ENCODE results near the gene UBFD1. TPM values are rescaled to one million over a fixed set of nuclear protein-coding genes. Genes with fewer than 3 reads are reported as not detected.

Gene UBFD1
- total and polyA plus RNA-seq, 2 of the 8 experiments (the other 6 are each of a cell fraction or from before 2014, with no cell fraction given): 66.3 to 106 TPM

GRCh38 chr16:23534868-23535860 lies 22.4 kb upstream of the UBFD1 start:
- WGBS, 2 experiments (ENCODE audit: extremely low coverage in 1 of 2, insufficient coverage in 1 of 2, insufficient read length in 1 of 2, insufficient replicate concordance in 2 of 2, low coverage in 1 of 2, low lambda C conversion rate in 2 of 2, missing lambda C conversion rate in 1 of 2): 86% methylated on average over 19 of the region's 19 CpGs; no CpG with 5 or more reads in 1 of the 2 experiments

More at GRCh38 chr16:23534868-23535860, 22.4 kb upstream of the UBFD1 start:
- H3K4me2 ChIP-seq (ENCODE audit: insufficient read depth in 1 of 2, low read depth in 2 of 2, low read length in 2 of 2): no peak overlapping the region
- H3K9ac ChIP-seq (replicated peaks in 1 of 4; ENCODE audit: extremely low read depth in 1 of 4, low read depth in 3 of 4, low read length in 3 of 4): no peak overlapping the region
- ChIA-PET POLR2A (ENCODE audit: partially characterized antibody) (interaction anchor here (1.5 to 2.2 kb wide), 2 partner anchors 9 to 26 kb away, joined by 3 to 7 read pairs; partner anchors contain the start of gene GGA2), CTCF (ENCODE audit: partially characterized antibody) (no interaction called here)
- H4K8ac ChIP-seq (ENCODE audit: extremely low read depth, insufficient read depth, low read length): no peak overlapping the region
- H3K14ac ChIP-seq (ENCODE audit: insufficient read length): no peak overlapping the region
- H2BK12ac ChIP-seq (ENCODE audit: low read depth, low read length): no peak overlapping the region
- H4K91ac ChIP-seq (replicated peaks; ENCODE audit: insufficient read length, low read length): no peak overlapping the region
- no peaks in the 10 kb centered on the region for H3K23me2 ChIP-seq (ENCODE audit: low read depth, low read length)
- no peak overlapping the region for H3K27ac ChIP-seq (ENCODE audit: low read depth, low read length)
- H2AK5ac ChIP-seq (ENCODE audit: low read depth, low read length): no peak overlapping the region
- no peak overlapping the region for H2BK120ac ChIP-seq (replicated peaks; ENCODE audit: low read depth, low read length)
- H4K5ac ChIP-seq (ENCODE audit: insufficient read length, low read depth, low read length): no peak overlapping the region
- H3K23ac ChIP-seq (ENCODE audit: insufficient read length): no peak overlapping the region
- no peak overlapping the region for H3K18ac ChIP-seq (ENCODE audit: extremely low read depth, low read length)
- no peak overlapping the region for H2AFZ ChIP-seq (ENCODE audit: low read length)
- DNase-seq (ENCODE audit: low read depth in 1 of 2, low spot score in 2 of 2): no peak
- H3K9me3 ChIP-seq (ENCODE audit: insufficient read depth in 2 of 2, low read depth in 1 of 2, low read length in 1 of 2): no peaks in the 10 kb centered on the region
- no peaks in the 10 kb centered on the region for H3K79me1 ChIP-seq (ENCODE audit: low read depth, low read length)
- no peak overlapping the region for H3K4ac ChIP-seq (replicated peaks; ENCODE audit: insufficient read length, low read depth, low read length)
- no peak overlapping the region for H2BK5ac ChIP-seq (ENCODE audit: low read depth, low read length)
- no peak overlapping the region for H3K56ac ChIP-seq (replicated peaks; ENCODE audit: insufficient read length, low read depth, low read length)
- no peaks in the 10 kb centered on the region for H3K4me1 ChIP-seq (replicated peaks in 1 of 4; ENCODE audit: control insufficient read depth in 3 of 4, insufficient read depth in 4 of 4, low read length in 3 of 4)
- FAIRE-seq: no peak
- H3K79me2 ChIP-seq (ENCODE audit: control insufficient read depth in 1 of 2, insufficient read depth in 2 of 2, low read length in 2 of 2): no peaks in the 10 kb centered on the region
- no peaks in the 10 kb centered on the region for H3K27me3 ChIP-seq (replicated peaks in 1 of 4; ENCODE audit: control insufficient read depth in 3 of 4, extremely low read depth in 1 of 4, insufficient read depth in 3 of 4, low read length in 3 of 4)
- H2BK20ac ChIP-seq (ENCODE audit: low read length): no peak overlapping the region
- no peak for TF ChIP-seq ZNF274 (IDR thresholded peaks at IDR 0.05; ENCODE audit: borderline replicate concordance, extremely low read depth, low read length)
- TF ChIP-seq RBBP5 (IDR thresholded peaks at IDR 0.05; ENCODE audit: borderline replicate concordance, low read depth, low read length): no peak
- no peak for TF ChIP-seq SIRT6 (IDR thresholded peaks at IDR 0.05; ENCODE audit: low read length)
- no peak for TF ChIP-seq CHD1 (IDR thresholded peaks at IDR 0.05; ENCODE audit: low read depth, low read length)
- no peak for TF ChIP-seq RNF2 (IDR thresholded peaks at IDR 0.05; ENCODE audit: borderline replicate concordance, low read depth, low read length, missing control alignments, poor library complexity, severe bottlenecking)
- TF ChIP-seq CEBPB (IDR thresholded peaks at IDR 0.05; ENCODE audit: low read depth, low read length): no peak
- no peak for TF ChIP-seq CBX5 (IDR thresholded peaks at IDR 0.05; ENCODE audit: low read depth, low read length)
- no peak for TF ChIP-seq TEAD4 (IDR thresholded peaks at IDR 0.05; ENCODE audit: low read depth, low read length)
- TF ChIP-seq SP2 (IDR thresholded peaks at IDR 0.05; ENCODE audit: low read length): no peak
- TF ChIP-seq SIX5 (IDR thresholded peaks at IDR 0.05; ENCODE audit: low read depth, low read length): no peak
- no peak for TF ChIP-seq MAX (IDR thresholded peaks at IDR 0.05)
- H3K4me3 ChIP-seq (ENCODE audit: extremely low read depth in 1 of 4, insufficient read depth in 2 of 4, low read depth in 3 of 4, low read length in 4 of 4): no peak overlapping the region
- no peak overlapping the region for H2BK15ac ChIP-seq (ENCODE audit: low read length)
- peaks cover 10 to 59% (median 45%) of the 10 kb centered on the region in 4 experiments; a peak in 7 of 8 replicates for H3K36me3 ChIP-seq (ENCODE audit: control insufficient read depth in 2 of 4, insufficient read depth in 4 of 4, low read length in 3 of 4)
- H4K20me1 ChIP-seq (replicated peaks in 1 of 2; ENCODE audit: control insufficient read depth in 1 of 2, insufficient read depth in 2 of 2, low read length in 2 of 2): peaks cover 0 to 6% of the 10 kb centered on the region in 2 experiments

Data from H1 (cell line).